Hepatic stellate cell (primary cell): Measurements from ENCODE around the gene RPL13.
"Not testable (repeated sequence)": the region's sequence is repeated elsewhere in the genome, so short reads cannot be mapped to it uniquely, and the experiment has no call there.

Experiments
- DNase-seq: peaks from one replicate; pipeline ENCODE4 v3.0.0; 2011; ENCODE audit warnings: low spot score

RPL13 gene

DNA sequence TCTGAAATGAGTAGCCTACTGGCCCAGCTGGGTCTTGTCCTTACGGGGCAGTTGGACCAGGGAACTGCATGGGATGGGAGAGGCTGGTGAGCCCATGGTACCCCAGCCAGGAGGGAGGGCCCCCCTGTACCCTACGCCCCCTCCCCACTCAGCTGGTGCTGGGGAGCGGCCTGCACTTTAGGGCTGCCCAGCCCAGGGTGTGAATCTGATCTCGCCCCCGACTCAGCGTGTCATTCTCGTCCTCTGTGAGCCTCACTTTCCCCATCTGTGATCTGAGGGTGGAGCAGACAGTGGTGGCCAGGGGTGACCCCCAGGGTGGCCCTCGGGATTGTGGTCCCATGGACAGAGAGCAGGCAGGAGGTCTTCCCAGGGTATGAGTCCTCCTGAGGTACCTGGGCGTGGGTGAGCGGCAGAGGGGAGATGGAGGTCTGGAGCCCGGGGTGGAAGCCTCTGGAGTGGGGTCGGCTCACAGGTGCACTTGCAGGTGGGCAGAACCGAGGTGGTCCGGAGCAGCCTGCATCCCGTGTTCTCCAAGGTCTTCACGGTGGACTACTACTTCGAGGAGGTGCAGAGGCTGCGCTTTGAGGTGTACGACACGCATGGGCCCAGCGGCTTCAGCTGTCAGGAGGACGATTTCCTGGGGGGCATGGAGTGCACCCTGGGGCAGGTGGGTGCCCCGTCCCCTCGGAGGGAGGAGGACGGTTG is 16.7 kb downstream of the RPL13 start:
- no peak for DNase-seq

DNA sequence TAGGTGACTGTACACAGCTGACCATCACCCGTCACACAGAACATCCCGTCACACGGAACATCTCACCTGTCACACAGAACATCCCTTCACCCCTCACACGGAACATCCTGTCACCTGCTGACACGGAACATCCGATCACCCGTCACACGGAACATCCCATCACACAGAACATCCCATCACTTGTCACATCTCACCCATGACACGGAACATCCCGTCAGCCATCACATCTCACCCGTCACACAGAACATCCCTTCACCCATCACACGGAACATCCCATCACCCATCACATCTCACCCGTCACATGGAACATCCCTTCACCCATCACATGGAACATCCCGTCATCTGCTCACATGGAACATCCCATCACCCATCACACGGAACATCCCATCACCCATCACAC is 18.9 kb downstream of the RPL13 start:
- DNase-seq = no peak

DNA sequence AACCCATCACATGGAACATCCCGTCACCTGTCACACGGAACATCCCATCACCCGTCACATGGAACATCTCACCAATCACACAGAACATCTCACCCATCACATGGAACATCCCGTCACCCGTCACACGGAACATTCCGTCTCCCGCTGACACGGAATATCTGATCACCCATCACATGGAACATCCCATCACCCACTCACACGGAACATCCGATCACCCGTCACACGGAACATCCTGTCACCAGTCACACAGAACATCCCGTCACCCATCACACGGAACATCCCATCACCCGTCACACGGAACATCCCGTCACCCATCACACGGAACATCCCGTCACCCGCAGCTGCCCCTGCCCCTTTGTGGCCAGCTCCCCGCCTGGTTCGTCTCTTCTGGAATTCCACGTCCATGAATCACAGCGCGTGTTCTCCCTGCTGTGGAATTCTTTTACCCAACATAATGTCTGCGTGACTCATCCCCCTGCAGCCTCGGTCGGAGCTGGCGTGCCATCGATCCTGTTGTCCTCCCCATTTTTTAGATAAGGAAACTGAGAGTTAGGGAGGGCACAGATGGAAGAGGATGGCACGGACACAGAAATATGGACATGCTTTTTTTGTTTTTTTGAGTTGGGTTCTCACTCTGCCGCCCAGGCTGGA is 20.7 kb downstream of the RPL13 start:
- DNase-seq = peak; percentile 98

DNA sequence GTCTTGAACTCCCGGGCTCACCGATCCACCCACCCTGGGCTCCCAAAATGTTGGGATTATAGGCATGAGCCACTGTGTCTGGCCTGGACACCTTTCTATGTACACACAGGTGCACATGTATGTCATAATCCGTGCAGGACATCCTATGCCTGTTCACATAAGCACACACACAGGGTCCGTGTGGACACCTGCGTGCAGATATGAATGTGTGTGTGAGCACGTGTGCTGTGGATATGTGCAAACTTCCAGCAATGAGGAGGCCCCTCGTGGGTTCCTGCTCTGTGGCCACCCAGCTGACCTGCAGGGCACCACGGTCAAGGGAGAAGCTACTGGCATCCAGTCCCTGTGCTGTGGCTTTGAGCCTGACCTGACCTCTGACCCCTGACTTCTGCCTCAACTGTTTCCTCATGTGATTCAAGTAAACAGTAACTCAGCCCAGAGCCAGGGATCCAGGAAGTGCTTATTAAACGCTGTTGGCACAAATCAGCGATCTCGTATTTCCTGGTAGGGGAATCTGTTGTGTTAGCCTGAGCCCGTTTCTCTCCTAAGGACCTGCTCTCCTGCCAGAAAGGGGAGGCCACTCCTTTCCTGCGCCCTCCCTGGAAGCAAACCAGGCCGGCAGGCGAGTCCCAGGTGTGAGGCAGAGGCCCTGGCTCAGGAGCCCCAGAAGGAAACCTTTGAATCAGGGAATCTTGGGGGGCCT is 21.5 kb downstream of the RPL13 start:
- DNase-seq = peak; percentile 67

DNA sequence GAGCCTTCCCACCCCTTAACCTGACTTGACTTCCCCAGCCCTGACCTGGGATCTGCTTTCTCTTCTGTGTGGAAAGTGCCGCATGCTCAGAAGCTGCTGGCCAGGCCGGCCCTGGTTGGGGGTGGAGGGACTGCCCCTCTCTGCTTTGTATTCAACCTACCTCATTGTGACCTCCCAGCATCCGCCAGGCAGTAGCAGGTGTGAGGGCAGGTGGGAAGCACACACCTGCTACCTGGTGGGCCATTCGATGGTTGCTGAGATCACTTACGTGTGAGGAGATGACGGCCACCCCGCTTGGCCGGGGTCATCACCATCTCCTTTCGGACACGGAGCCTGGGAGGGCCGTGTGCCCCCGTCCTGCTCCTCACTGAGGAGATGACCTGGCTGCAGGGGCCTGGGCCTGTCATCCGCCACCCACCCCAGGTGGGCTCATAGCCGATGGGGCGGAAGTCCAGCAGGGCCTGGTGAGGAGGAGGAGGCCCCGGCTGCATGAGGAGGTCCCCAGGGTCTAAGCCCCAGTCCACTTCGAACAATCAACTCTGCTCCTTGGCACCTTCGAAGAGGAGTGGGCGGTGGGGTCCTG is 22.2 kb downstream of the RPL13 start:
- no peak for DNase-seq

DNA sequence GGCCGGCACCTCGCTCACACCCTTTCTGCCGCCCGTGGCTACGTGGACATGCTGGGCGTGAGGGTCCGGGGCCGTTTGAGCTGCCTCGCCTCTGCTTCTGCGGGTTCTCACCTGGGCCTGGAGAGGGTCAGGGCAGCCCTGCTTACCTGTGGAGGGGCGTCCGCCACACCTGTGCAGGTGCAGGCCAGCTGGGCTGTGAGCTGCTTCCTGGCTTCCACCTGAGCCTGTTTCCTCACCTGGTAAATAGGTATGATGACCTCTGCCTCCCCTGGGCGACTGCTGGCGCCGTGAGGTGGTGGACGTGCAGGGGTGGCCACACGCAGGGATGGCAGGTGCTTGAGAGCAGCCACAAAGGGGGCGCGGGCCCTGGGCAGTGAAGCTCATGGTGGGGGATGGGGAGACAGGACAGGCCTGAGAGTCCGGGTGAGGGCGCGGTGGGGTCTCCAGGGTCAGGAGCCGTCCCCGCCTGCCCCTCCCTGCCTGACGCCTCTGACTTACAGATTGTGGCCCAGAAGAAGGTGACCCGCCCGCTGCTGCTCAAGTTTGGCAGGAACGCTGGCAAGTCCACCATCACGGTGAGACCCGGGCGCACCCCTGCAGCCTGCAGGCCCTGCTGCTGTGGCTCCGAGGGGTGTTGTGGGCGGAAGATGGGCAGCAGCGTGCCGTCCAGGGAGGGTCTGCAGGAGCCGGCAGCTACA is 22.9 kb downstream of the RPL13 start:
- DNase-seq = no peak

DNA sequence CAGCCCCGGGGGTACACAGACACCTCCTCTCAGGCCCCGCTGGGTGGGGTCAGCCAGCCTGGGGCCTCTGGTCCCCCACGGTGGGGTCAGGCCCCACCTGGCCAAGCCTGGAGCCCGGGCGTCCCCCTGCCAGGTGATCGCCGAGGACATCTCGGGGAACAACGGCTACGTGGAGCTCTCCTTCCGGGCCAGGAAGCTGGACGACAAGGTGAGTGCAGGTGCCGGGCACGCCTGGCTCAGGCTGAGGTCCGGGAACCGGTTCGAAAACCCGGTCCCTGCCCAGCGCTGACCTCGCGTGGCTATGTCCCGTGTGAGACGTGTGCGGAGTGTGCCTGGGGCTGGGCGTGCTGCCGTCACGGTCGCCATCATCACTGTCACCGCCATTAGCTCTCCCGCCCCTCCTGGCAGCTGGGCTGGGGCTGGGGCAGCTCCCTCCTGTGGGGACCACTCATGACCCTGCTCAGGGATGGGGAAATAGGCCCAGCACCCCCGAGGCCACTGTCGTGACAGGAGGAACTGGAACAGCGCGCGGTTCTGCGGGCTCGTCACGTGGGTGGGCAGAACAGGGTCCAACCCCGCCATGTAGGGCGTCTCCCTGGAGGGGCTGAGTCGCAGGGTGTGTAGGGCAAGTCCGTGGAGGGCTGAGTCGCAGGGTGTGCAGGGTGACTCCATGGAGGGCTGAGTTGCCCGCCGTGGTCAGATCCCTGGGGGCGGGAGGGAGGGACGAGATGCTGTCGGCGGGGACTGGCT is 23.6 kb downstream of the RPL13 start:
- no peak for DNase-seq

DNA sequence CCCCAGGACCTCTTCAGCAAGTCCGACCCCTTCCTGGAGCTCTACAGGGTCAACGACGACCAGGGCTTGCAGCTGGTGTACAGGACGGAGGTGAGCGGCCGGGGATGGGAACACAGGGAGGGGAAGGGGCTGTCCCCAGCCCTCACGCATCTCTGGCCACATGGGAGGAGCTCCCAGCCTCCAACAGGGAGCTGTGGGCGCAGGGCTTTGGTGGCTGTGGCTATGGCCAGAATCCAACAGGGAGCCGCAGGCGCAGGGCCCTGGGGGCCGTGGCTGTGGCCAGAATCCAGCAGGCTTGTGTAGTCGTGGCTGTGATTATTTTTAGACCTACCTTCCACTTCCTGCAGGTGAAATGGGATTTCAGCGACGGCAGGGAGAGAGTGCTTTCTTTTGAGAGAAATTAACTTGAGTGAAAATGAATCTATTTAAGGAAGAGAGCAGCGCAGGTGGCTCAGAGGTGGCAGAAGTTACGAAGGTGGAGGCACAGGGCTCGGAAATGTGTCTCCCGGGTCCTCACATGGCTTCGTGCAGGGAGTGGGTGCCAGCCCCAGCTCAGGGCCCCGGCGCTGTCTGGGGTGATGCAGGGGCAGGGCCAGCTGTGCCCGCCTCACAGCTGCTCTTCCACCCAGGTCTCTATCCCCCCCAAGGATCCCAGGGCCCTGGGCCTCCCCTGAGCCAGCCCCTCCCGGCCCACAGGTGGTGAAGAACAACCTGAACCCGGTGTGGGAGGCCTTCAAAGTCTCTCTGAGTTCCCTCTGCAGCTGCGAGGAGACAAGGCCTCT is 24.5 kb downstream of the RPL13 start:
- DNase-seq = no peak

DNA sequence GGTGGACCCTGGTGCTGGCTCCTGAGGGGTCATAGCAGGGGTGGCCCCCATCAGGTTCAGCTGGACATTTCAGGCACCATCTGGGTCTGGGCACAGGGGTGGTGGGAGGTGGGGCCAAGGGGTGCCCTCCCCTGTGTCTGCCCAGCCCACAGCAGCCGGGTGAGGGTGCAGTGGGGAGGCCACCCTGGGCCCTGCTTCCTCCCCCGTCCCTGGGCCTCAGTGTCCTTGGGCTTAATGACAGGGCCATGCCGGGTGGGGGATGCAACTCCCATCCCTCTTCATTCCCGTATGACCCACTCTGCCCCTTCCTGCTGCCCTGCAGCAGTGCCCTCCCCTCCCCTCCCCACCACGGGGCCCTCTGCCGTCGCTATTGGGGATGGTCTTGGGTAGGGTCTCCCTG is 25.7 kb downstream of the RPL13 start:
- DNase-seq = no peak

DNA sequence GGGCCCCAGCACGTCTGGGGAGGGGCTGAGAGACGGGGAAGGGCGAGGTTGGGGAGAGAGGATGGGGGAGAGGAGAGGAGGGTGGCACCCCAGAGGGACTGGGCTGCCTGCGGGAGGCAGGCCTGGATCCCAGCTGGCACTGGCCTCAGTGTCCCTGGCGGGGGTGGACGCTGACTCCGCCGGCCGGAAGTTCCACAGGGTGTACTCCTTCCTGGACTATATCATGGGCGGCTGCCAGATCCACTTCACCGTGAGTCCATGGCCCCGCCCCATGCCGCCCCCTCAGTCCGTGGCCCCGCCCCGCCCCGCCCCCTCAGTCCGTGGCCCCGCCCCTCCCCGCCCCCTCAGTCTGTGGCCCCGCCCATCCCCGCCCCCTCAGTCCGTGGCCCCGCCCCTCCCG is 26.4 kb downstream of the RPL13 start:
- DNase-seq = no peak

DNA sequence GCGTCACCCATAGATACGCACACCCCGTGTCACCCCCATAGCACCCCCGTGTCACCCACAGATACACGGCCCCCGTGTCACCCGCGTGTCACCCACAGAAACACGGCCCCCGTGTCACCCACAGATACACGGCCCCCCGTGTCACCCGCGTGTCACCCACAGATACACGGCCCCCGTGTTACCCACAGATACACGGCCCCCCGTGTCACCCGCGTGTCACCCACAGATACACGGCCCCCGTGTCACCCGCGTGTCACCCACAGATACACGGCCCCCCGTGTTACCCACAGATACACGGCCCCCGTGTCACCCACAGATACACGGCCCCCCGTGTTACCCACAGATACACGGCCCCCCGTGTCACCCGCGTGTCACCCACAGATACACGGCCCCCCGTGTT is 27.2 kb downstream of the RPL13 start:
- DNase-seq = not testable (repeated sequence)

DNA sequence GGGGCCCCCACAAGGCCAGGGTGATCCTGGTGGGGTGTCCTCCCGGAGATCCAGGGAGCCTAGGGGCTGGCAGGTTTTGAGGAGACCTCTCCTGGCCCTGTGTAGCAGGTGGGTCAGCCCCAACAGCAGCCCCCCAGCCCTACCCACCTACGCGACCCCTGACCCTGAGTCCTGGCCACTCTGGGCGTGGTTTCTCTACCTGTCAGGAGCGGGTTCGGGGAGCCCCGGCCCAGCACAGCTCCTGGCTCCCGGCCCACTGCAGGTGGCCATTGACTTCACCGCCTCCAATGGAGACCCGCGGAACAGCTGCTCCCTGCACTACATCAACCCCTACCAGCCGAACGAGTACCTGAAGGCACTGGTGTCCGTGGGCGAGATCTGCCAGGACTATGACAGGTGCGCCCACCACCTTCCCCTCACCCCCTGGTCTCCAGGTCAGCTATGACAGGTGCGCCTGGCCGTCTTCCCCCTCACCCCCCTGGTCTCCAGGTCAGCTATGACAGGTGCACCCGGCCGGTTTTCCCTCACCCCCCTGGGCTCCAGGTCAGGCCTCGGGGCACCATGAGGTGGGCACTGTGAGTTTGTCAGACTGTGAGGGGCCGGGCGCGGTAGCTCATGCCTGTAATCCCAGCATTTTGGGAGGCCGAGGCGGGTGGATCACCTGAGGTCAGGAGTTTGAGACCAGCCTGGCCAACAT is 28.1 kb downstream of the RPL13 start:
- DNase-seq = no peak

DNA sequence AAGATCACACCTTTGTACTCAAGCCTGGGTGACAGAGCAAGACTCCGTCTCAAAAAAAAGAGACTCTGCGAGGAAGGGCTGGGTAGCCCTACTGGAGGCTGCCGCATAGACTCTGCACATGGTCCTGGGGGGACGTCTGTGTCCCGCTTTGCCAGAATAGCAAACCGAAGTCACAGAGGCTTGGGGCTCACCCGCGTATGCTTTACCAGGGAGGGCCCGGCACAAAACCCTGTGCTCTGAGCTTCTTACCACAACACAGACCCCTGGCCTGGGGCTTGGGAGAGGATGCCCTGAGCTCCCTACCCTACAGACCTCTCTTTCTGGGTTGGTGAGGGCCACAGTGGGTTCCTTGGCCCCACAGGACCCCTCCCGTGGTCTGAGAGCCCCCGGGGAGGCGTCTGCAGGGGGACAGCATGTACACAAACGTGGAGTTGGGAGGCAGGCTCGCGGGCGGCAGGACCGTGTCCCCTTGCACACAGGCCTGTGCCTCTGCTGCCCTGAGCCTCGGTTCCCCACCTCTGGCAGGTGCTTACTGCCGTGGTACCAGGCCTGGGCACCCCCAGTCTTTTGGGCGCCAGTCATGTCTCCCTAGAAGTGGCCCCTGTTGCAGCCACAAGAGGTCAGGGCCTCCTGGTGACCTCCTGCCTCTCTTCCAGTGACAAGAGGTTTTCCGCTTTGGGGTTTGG is 28.9 kb downstream of the RPL13 start:
- no peak for DNase-seq

DNA sequence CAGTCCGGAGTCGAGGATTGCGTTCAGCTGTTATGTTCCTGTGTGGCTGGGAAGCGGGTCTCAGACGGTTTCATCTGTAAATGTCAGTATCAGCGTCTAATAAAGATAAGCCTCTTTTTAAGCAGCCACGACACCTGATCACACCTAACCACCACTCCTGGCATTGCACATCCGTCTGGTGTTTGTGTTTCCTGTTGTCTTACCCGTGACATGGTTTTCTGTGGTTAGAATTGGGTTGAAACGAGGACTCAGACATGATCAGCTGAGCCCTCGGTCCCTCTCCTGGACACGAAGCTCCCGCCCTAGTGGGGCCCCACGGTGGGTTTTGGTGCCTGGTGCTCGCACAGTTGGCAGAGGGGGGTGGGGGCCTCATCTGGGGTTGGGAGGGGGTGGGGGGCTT is 33.4 kb downstream of the RPL13 start:
- DNase-seq = no peak

DNA sequence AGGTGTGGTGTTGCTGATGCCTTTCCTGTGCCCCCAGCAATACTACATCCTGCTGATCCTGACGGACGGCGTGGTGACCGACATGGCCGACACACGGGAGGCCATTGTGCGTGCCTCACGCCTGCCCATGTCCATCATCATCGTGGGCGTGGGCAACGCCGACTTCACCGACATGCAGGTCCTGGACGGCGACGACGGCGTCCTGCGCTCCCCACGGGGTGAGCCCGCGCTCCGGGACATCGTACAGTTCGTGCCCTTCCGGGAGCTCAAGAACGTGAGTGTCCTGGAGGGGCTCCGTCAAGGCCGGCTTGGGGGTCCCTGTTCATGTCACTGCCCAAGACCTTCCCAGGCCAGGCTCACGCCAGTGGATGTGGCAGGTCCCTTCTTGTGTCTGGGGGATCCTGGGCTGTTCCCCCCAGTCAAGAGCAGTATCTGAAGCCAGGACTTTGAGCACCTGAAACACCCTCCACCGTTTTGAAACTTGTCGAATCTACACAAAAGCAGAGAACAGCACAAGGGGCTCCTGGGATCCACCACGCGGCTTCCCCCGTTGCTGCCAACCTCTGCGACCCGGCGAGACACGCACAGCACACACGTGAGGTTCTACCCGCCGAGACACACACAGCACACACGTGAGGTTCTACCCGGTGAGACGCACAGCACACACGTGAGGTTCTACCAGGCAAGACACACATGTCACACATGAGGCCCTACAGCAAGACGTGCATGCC is 35.0 kb downstream of the RPL13 start:
- no peak for DNase-seq

DNA sequence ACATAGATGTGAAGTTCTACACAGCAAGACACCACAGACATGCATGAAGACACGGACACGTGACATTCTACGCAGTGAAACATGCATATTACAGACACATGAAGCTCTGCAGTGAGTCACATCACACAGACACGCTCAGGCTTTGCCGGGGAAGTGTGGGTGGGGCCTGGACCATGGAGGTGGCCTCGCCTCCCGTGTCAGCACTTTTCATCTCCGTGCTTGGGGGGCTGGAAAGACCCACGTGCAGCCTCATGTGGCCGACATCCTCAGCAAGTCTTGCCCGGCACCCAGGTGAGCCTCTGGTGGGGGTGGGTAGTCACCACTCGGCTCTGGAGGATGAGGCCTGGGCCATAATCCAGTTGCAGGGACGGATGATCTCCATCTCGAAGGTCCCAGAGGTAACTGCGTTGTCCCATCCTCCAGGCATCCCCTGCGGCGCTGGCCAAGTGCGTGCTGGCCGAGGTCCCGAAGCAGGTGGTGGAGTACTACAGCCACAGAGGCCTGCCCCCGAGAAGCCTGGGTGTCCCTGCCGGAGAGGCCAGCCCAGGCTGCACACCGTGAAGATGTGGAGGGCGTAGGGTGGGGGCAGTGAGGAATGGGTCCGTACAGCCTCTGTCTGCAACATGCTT is 35.7 kb downstream of the RPL13 start:
- DNase-seq = no peak

DNA sequence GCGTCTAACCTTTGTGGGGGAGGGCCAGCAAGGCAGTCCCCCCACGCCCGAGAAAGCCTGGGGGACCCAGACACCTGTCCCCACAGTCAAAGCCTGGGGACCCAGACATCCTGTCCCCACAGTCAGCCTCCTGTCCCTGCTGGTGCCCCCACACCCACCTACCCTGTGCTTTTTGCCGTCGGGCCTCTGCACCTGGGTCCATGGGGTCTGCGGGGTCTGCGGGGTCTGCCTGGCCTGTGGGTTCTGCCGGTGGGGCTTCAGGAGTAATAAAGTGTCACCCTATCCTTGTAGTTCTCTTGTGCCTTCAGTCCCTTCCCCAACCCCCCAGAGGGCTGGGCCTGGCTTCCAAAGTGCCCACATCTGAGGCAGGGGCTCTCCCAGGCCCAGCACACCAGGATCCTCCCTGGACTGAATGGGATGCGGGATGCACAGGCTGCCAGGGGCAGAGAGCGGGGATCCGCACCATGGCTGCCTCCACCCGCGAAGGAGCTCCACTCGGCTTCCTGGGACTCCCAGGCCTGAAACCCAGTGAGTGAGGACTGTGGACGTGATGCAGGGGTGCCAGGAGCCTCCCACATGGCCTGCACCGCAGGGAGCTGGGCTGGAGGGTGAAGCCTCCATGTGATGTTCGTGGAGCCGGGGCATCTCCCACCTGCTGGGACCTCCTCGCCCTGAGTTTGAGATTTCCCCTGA is 36.6 kb downstream of the RPL13 start:
- no peak for DNase-seq

DNA sequence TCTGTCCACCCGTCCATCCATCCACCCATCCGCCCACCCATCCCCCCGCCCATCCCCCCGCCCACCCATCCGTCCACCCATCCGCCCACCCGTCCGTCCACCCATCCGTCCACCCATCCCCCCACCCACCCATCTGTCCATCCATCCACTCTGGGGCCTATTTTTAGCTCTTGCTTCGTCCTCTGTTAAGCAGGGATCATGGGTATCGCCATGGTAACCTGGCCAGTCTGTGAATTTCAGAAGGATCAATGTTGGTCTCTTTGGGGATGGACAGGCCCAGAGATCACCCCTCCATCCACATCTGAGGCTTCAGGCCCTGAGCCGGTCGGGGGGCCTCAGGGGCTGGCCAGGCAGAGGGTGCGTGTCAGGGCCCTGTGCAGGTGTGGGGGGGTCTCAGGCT is 37.7 kb downstream of the RPL13 start:
- DNase-seq = peak; percentile 81
